SK-N-SH (cell line): Measurements from ENCODE around the gene CPA4.

Source experiments
- ELF1 ChIP-seq: IDR thresholded peaks from 2 replicates; pipeline ENCODE4 v1.4.0; 2012
- EP300 ChIP-seq, 2 experiments: IDR thresholded peaks; 2 replicates each; pipeline versions ENCODE4 v1.4.0 to v1.6.1; 2012; ENCODE audit warnings: borderline replicate concordance in 1 of 2, low read depth in 1 of 2, low read length in 1 of 2
- EZH2phosphoT487 ChIP-seq: fragments of 200-600 bp; sonication (generic); IDR thresholded peaks from 2 replicates; pipeline ENCODE4 v1.6.1; 2017; ENCODE audit warnings: low read depth, mixed run types, mild to moderate bottlenecking, antibody characterized with exemption, moderate library complexity, borderline replicate concordance
- FOXJ3 ChIP-seq: sonication (generic); formaldehyde crosslinking; IDR thresholded peaks from 2 replicates; pipeline ENCODE4 v1.5.1; 2020; ENCODE audit warnings: mild to moderate bottlenecking, missing genetic modification reagents
- MXI1 ChIP-seq: IDR thresholded peaks from 2 replicates; pipeline ENCODE4 v1.6.1; 2012; ENCODE audit warnings: mild to moderate bottlenecking, low read depth, low read length, improper control_type of control experiment
- RFX5 ChIP-seq: IDR thresholded peaks from 2 replicates; pipeline ENCODE4 v1.6.1; 2012; ENCODE audit warnings: mild to moderate bottlenecking, improper control_type of control experiment, low read length
- SIN3A ChIP-seq: IDR thresholded peaks from 2 replicates; pipeline ENCODE4 v1.6.1; 2012; ENCODE audit warnings: low read depth, mild to moderate bottlenecking, low read length, moderate library complexity, borderline replicate concordance
- TAF1 ChIP-seq: IDR thresholded peaks from 2 replicates; pipeline ENCODE4 v1.6.1; 2012; ENCODE audit warnings: low read depth, mild to moderate bottlenecking, low read length, moderate library complexity, borderline replicate concordance
- YY1 ChIP-seq: IDR thresholded peaks from 2 replicates; pipeline ENCODE4 v1.4.0; 2012; ENCODE audit warnings: low read depth, mild to moderate bottlenecking
- TF ChIP-seq, protein P1 (sequence below): fragments of 200-600 bp; sonication (generic); IDR thresholded peaks from 2 replicates; pipeline ENCODE4 v1.6.1; 2017; ENCODE audit warnings: antibody characterized with exemption, mild to moderate bottlenecking, moderate library complexity
- TF ChIP-seq, protein P2 (sequence below): IDR thresholded peaks from 2 replicates; pipeline ENCODE4 v1.4.0; 2012; ENCODE audit warnings: low read depth, borderline replicate concordance
- TF ChIP-seq, protein P3 (sequence below): IDR thresholded peaks from 2 replicates; pipeline ENCODE4 v1.4.0; 2012; ENCODE audit warnings: low read depth

DNA sequence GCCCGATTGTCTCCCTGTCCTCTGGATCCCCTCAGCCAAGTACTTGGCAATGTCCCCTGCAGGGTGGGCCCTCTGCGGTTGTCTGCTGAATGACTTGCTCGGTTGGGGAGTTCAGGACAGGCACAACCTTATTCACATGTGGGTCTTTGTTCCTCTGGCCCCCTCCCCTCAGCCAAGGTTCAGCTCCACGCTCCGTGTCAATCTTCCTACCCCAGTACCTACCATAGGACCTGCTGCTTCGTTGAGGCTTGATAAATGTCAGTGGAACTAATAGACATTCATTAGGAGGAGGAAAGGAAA, 58.8 kb downstream of the CPA4 start:
- TF ChIP-seq, protein P1, sequence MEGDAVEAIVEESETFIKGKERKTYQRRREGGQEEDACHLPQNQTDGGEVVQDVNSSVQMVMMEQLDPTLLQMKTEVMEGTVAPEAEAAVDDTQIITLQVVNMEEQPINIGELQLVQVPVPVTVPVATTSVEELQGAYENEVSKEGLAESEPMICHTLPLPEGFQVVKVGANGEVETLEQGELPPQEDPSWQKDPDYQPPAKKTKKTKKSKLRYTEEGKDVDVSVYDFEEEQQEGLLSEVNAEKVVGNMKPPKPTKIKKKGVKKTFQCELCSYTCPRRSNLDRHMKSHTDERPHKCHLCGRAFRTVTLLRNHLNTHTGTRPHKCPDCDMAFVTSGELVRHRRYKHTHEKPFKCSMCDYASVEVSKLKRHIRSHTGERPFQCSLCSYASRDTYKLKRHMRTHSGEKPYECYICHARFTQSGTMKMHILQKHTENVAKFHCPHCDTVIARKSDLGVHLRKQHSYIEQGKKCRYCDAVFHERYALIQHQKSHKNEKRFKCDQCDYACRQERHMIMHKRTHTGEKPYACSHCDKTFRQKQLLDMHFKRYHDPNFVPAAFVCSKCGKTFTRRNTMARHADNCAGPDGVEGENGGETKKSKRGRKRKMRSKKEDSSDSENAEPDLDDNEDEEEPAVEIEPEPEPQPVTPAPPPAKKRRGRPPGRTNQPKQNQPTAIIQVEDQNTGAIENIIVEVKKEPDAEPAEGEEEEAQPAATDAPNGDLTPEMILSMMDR, result no peak
- TF ChIP-seq, protein P2, sequence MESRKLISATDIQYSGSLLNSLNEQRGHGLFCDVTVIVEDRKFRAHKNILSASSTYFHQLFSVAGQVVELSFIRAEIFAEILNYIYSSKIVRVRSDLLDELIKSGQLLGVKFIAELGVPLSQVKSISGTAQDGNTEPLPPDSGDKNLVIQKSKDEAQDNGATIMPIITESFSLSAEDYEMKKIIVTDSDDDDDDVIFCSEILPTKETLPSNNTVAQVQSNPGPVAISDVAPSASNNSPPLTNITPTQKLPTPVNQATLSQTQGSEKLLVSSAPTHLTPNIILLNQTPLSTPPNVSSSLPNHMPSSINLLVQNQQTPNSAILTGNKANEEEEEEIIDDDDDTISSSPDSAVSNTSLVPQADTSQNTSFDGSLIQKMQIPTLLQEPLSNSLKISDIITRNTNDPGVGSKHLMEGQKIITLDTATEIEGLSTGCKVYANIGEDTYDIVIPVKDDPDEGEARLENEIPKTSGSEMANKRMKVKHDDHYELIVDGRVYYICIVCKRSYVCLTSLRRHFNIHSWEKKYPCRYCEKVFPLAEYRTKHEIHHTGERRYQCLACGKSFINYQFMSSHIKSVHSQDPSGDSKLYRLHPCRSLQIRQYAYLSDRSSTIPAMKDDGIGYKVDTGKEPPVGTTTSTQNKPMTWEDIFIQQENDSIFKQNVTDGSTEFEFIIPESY, result no peak
- TF ChIP-seq TAF1 (no peak), EP300 (IDR thresholded peaks at IDR 0.05; ENCODE audit: borderline replicate concordance in 1 of 2, low read depth in 1 of 2, low read length in 1 of 2) (no peak), YY1 (no peak), SIN3A (no peak), RFX5 (no peak), MXI1 (no peak), ELF1 (no peak), EZH2phosphoT487 (no peak), FOXJ3 (no peak)
- TF ChIP-seq, protein P3, sequence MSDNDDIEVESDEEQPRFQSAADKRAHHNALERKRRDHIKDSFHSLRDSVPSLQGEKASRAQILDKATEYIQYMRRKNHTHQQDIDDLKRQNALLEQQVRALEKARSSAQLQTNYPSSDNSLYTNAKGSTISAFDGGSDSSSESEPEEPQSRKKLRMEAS, result no peak
